IPS-18a (cell line): ENCODE data around the gene MACF1.
"Not testable (repeated sequence)": the region's sequence is repeated elsewhere in the genome, so short reads cannot be mapped to it uniquely, and the experiment has no call there.

ENCODE experiments used
- H3K27ac ChIP-seq: one replicate; pipeline ENCODE4 v1.5.1; 2013; ENCODE audit warnings: low read length
- H3K27me3 ChIP-seq: one replicate; pipeline ENCODE4 v1.6.1; 2013; ENCODE audit warnings: mild to moderate bottlenecking, low read length; ENCODE audit not compliant: control insufficient read depth, insufficient read depth
- H3K36me3 ChIP-seq: one replicate; pipeline ENCODE4 v1.6.1; 2013; ENCODE audit warnings: low read depth, low read length; ENCODE audit not compliant: control insufficient read depth
- H3K4me1 ChIP-seq: one replicate; pipeline ENCODE4 v1.6.1; 2013; ENCODE audit warnings: low read depth, low read length; ENCODE audit not compliant: control insufficient read depth
- H3K4me3 ChIP-seq: one replicate; pipeline ENCODE4 v1.5.1; 2013; ENCODE audit warnings: low read length
- H3K9ac ChIP-seq: one replicate; pipeline ENCODE4 v1.6.1; 2013; ENCODE audit warnings: mild to moderate bottlenecking, low read length, moderate library complexity
- H3K9me3 ChIP-seq: one replicate; pipeline ENCODE4 v1.6.1; 2013; ENCODE audit warnings: low read depth, low read length; ENCODE audit not compliant: control insufficient read depth

MACF1 gene

GRCh38 chr1:39466413-39467107 is 262.1 kb downstream of the MACF1 start:
- no peaks in the 10 kb centered on the region for H3K4me1 ChIP-seq
- H3K9me3 ChIP-seq, result no peaks in the 10 kb centered on the region
- no peak overlapping the region for H3K9ac ChIP-seq
- no peak overlapping the region for H3K27ac ChIP-seq
- H3K4me3 ChIP-seq, result no peak overlapping the region
- peaks cover 95% of the 10 kb centered on the region for H3K36me3 ChIP-seq
- H3K27me3 ChIP-seq, result no peaks in the 10 kb centered on the region

GRCh38 chr1:39467108-39467720 is 262.7 kb downstream of the MACF1 start:
- H3K36me3 ChIP-seq, result peaks cover 95% of the 10 kb centered on the region
- not testable (repeated sequence) for H3K9me3 ChIP-seq, H3K9ac ChIP-seq, H3K4me1 ChIP-seq, H3K27me3 ChIP-seq, H3K4me3 ChIP-seq, H3K27ac ChIP-seq

- H3K27ac ChIP-seq, result no peak overlapping the region
- peaks cover 86% of the 10 kb centered on the region for H3K36me3 ChIP-seq
- H3K9ac ChIP-seq, result no peak overlapping the region
- H3K27me3 ChIP-seq, result no peaks in the 10 kb centered on the region
- H3K4me3 ChIP-seq, result no peak overlapping the region
- no peaks in the 10 kb centered on the region for H3K9me3 ChIP-seq
- no peaks in the 10 kb centered on the region for H3K4me1 ChIP-seq
Measured at GRCh38 chr1:39469150-39469549, 264.7 kb downstream of the MACF1 start.

GRCh38 chr1:39470040-39470439 is 265.5 kb downstream of the MACF1 start:
- no peaks in the 10 kb centered on the region for H3K9me3 ChIP-seq
- H3K36me3 ChIP-seq, result peaks cover 78% of the 10 kb centered on the region
- H3K27ac ChIP-seq, result no peak overlapping the region
- H3K4me1 ChIP-seq, result no peaks in the 10 kb centered on the region
- H3K9ac ChIP-seq, result no peak overlapping the region
- no peak overlapping the region for H3K4me3 ChIP-seq
- H3K27me3 ChIP-seq, result no peaks in the 10 kb centered on the region

- no peak overlapping the region for H3K9ac ChIP-seq
- H3K36me3 ChIP-seq, result peaks cover 54% of the 10 kb centered on the region
- no peaks in the 10 kb centered on the region for H3K9me3 ChIP-seq
- H3K27me3 ChIP-seq, result no peaks in the 10 kb centered on the region
- no peaks in the 10 kb centered on the region for H3K4me1 ChIP-seq
- no peak overlapping the region for H3K27ac ChIP-seq
- no peak overlapping the region for H3K4me3 ChIP-seq
Measured at GRCh38 chr1:39472826-39473225, 268.3 kb downstream of the MACF1 start.

- H3K9ac ChIP-seq, result no peak overlapping the region
- H3K4me1 ChIP-seq, result no peaks in the 10 kb centered on the region
- no peak overlapping the region for H3K4me3 ChIP-seq
- H3K27ac ChIP-seq, result no peak overlapping the region
- H3K9me3 ChIP-seq, result no peaks in the 10 kb centered on the region
- H3K36me3 ChIP-seq, result peaks cover 49% of the 10 kb centered on the region
- H3K27me3 ChIP-seq, result no peaks in the 10 kb centered on the region
Measured at GRCh38 chr1:39473324-39473723, 268.8 kb downstream of the MACF1 start.

- Histone ChIP-seq H3K27ac (no peak overlapping the region), H3K4me3 (no peak overlapping the region), H3K27me3 (no peaks in the 10 kb centered on the region), H3K4me1 (no peaks in the 10 kb centered on the region), H3K36me3 (peaks cover 42% of the 10 kb centered on the region), H3K9ac (no peak overlapping the region), H3K9me3 (no peaks in the 10 kb centered on the region)
Measured at GRCh38 chr1:39474810-39475209, 270.3 kb downstream of the MACF1 start.

GRCh38 chr1:39475551-39475950 is 271.1 kb downstream of the MACF1 start:
- H3K36me3 ChIP-seq, result peaks cover 40% of the 10 kb centered on the region
- H3K4me3 ChIP-seq, H3K9me3 ChIP-seq, H3K9ac ChIP-seq, H3K4me1 ChIP-seq, H3K27me3 ChIP-seq, H3K27ac ChIP-seq: not testable (repeated sequence)

- Histone ChIP-seq H3K9me3 (no peaks in the 10 kb centered on the region), H3K4me3 (no peak overlapping the region), H3K36me3 (peaks cover 36% of the 10 kb centered on the region), H3K4me1 (no peaks in the 10 kb centered on the region), H3K27ac (no peak overlapping the region), H3K27me3 (no peaks in the 10 kb centered on the region), H3K9ac (no peak overlapping the region)
Measured at GRCh38 chr1:39478126-39478915, 273.8 kb downstream of the MACF1 start.

GRCh38 chr1:39481289-39481688 is 276.8 kb downstream of the MACF1 start:
- Histone ChIP-seq H3K36me3 (peaks cover 58% of the 10 kb centered on the region), H3K27ac (no peak overlapping the region), H3K4me1 (no peaks in the 10 kb centered on the region), H3K9ac (no peak overlapping the region), H3K4me3 (no peak overlapping the region), H3K27me3 (no peaks in the 10 kb centered on the region), H3K9me3 (no peaks in the 10 kb centered on the region)

GRCh38 chr1:39483276-39483675 is 278.8 kb downstream of the MACF1 start:
- H3K27ac ChIP-seq, result no peak overlapping the region
- no peaks in the 10 kb centered on the region for H3K9me3 ChIP-seq
- H3K9ac ChIP-seq, result no peak overlapping the region
- no peaks in the 10 kb centered on the region for H3K27me3 ChIP-seq
- peaks cover 64% of the 10 kb centered on the region for H3K36me3 ChIP-seq
- H3K4me3 ChIP-seq, result no peak overlapping the region
- H3K4me1 ChIP-seq, result no peaks in the 10 kb centered on the region
